Kidney (tissue), 14 donors: ENCODE data around the gene FCN2. TPM values are rescaled to one million over a fixed set of nuclear protein-coding genes. Genes with fewer than 3 reads are reported as not detected.

Experiments used
- DNase-seq, 5 donors: peaks; one replicate each; pipeline ENCODE4 v3.0.0-alpha.2; 2013 to 2020
- FAIRE-seq: peaks from 2 replicates; lab custom pipeline; 2012; peaks lifted over from hg19 to GRCh38; lab: Jason Lieb, UNC
- H3K27ac ChIP-seq, 2 donors: one replicate each; pipeline ENCODE4 v1.7.0; 2013; ENCODE audit warnings: low read depth in 2 of 2, low read length in 2 of 2, inconsistent platforms in 1 of 2
- H3K27me3 ChIP-seq: one replicate; pipeline ENCODE4 v1.7.1; 2013; ENCODE audit warnings: low read length, inconsistent platforms; ENCODE audit not compliant: control insufficient read depth, insufficient read depth
- H3K36me3 ChIP-seq, 3 donors: one replicate each; pipeline versions ENCODE4 v1.7.0 to v1.7.1; 2013; ENCODE audit warnings: low read length in 3 of 3, control low read depth in 1 of 3, inconsistent platforms in 1 of 3; ENCODE audit not compliant: insufficient read depth in 3 of 3, control insufficient read depth in 2 of 3
- H3K4me1 ChIP-seq, 3 donors: one replicate each; pipeline versions ENCODE4 v1.7.0 to v1.7.1; 2013; ENCODE audit warnings: low read length in 3 of 3, inconsistent platforms in 1 of 3, low read depth in 1 of 3; ENCODE audit not compliant: control insufficient read depth in 2 of 3, insufficient read depth in 2 of 3
- H3K4me3 ChIP-seq, 3 donors: one replicate each; pipeline versions ENCODE4 v1.7.0 to v1.8.1; 2013; ENCODE audit warnings: low read length in 3 of 3, control low read depth in 1 of 3, inconsistent platforms in 1 of 3
- H3K9ac ChIP-seq, 3 donors: one replicate each; pipeline versions ENCODE4 v1.7.0 to v1.7.1; 2013; ENCODE audit warnings: low read length in 3 of 3, control low read depth in 1 of 3, inconsistent platforms in 1 of 3
- H3K9me3 ChIP-seq, 3 donors: one replicate each; pipeline versions ENCODE4 v1.7.0 to v1.7.1; 2013; ENCODE audit warnings: low read length in 3 of 3, control low read depth in 1 of 3, inconsistent platforms in 1 of 3; ENCODE audit not compliant: control insufficient read depth in 2 of 3, insufficient read depth in 1 of 3
- CTCF ChIP-seq: IDR thresholded peaks from 3 replicates; pipeline ENCODE4 v1.5.1; 2012; ENCODE audit warnings: mild to moderate bottlenecking, moderate library complexity, borderline replicate concordance; ENCODE audit not compliant: insufficient read depth; ENCODE audit errors: extremely low read depth
- intact Hi-C: fragments of 100-400 bp; cut with DNase I; formaldehyde crosslinking; loops from one replicate; pipeline ENCODE4 v1.11.1; 2022
- polyA plus RNA-seq: library from polyadenylated mRNA; stranded (reverse); fragments of 350-450 nt; fragmentation: Illumina TruSeq; extraction: RNeasy Lipid Tissue Mini Kit (QIAGEN cat#74804); gene quantifications from one replicate; pipeline ENCODE4 v1.2.3, GENCODE V29; 2014; ENCODE audit warnings: low read depth, low replicate concordance; ENCODE audit not compliant: insufficient read depth
- total RNA-seq: library from RNA; stranded (reverse); fragmentation: NEBNext Ultra II Directional; extraction: Animal tissue kit (Norgen Biotek cat#: 25700); gene quantifications from one replicate; pipeline ENCODE4 v1.2.1, GENCODE V29; 2021
- donor health status: control.
- donor health status: control.
- donor health status: control.
- donor health status: control.
- donor health status: control.
- donor health status: DM: yes; HTN: yes; CAD: no.
- donor health status: Normal renal cell carcinoma (clear cell type).

FCN2 gene
- total and polyA plus RNA-seq, 2 donors from 2014 or later: 2.8 to 3.6 TPM

- Histone ChIP-seq H3K9ac (no peak overlapping the region), H3K9me3 (peaks cover 0 to 11% (median 6%) of the 10 kb centered on the region in 3 donors), H3K36me3 (no peaks in the 10 kb centered on the region), H3K4me3 (no peak overlapping the region), H3K4me1 (no peaks in the 10 kb centered on the region), H3K27ac (no peak overlapping the region), H3K27me3 (no peaks in the 10 kb centered on the region)
- no peak for FAIRE-seq
- intact Hi-C loops: no loop called here
- TF ChIP-seq CTCF: no peak
- DNase-seq: peak in 1 of 5 donors; percentile 1
Measured at GRCh38 chr9:134918646-134919045, 38.0 kb downstream of the FCN2 start.

GRCh38 chr9:134919303-134919702 lies 38.7 kb downstream of the FCN2 start:
- DNase-seq (peak in 1 of 5 donors; percentile 1), FAIRE-seq (no peak)
- no peak overlapping the region for H3K27ac ChIP-seq
- no peak for TF ChIP-seq CTCF
- intact Hi-C loops: no loop called here
- H3K9me3 ChIP-seq: peaks cover 0 to 11% (median 6%) of the 10 kb centered on the region in 3 donors
- H3K4me3 ChIP-seq: no peak overlapping the region
- H3K9ac ChIP-seq: no peak overlapping the region
- no peaks in the 10 kb centered on the region for H3K36me3 ChIP-seq
- H3K27me3 ChIP-seq: no peaks in the 10 kb centered on the region
- H3K4me1 ChIP-seq: no peaks in the 10 kb centered on the region

- Histone ChIP-seq H3K4me3 (no peak overlapping the region), H3K36me3 (no peaks in the 10 kb centered on the region), H3K27ac (no peak overlapping the region), H3K27me3 (no peaks in the 10 kb centered on the region), H3K4me1 (no peaks in the 10 kb centered on the region), H3K9ac (no peak overlapping the region), H3K9me3 (peaks cover 0 to 11% (median 6%) of the 10 kb centered on the region in 3 donors)
- TF ChIP-seq CTCF: no peak
- intact Hi-C loops: no loop called here
- DNase-seq: peak in 1 of 5 donors; percentile 8
- FAIRE-seq: no peak
Measured at GRCh38 chr9:134922066-134922931, 41.7 kb downstream of the FCN2 start.
